HepG2 (cell line): ENCODE measurements around the gene PPP1R27. TPM values are rescaled to one million over a fixed set of nuclear protein-coding genes. Genes with fewer than 3 reads are reported as not detected.

Experiments
- CREM ChIP-seq, 2 experiments: sonication (generic) in 1 of 2; formaldehyde crosslinking in 1 of 2; IDR thresholded peaks; 2 replicates each; pipeline versions ENCODE4 v1.4.0 to v1.6.1; 2016 to 2020; ENCODE audit warnings: antibody characterized with exemption in 1 of 2, mild to moderate bottlenecking in 1 of 2, missing genetic modification reagents in 1 of 2
- FOSL2 ChIP-seq: sonication (generic); formaldehyde crosslinking; IDR thresholded peaks from 2 replicates; pipeline ENCODE4 v1.4.0; 2020; ENCODE audit warnings: missing genetic modification reagents
- FOXA1 ChIP-seq, 2 experiments: fragments of 450-650 bp in 1 of 2; sonication (generic) in 1 of 2; formaldehyde crosslinking in 1 of 2; IDR thresholded peaks; 2 replicates each; pipeline versions ENCODE4 v1.4.0 to v1.6.1; 2016 to 2020; ENCODE audit warnings: missing genetic modification reagents in 1 of 2
- HNRNPL ChIP-seq: fragments of 200-400 bp; formaldehyde crosslinking; IDR thresholded peaks from 2 replicates; pipeline ENCODE4 v1.6.1; 2017; ENCODE audit warnings: mild to moderate bottlenecking, low read depth, low read length
- NFYB ChIP-seq: sonication (generic); formaldehyde crosslinking; IDR thresholded peaks from 2 replicates; pipeline ENCODE4 v1.4.0; 2020; ENCODE audit warnings: missing genetic modification reagents
- SIX4 ChIP-seq: sonication (generic); formaldehyde crosslinking; IDR thresholded peaks from 2 replicates; pipeline ENCODE4 v1.4.0; 2020; ENCODE audit warnings: missing genetic modification reagents
- SMYD3 ChIP-seq: sonication (generic); formaldehyde crosslinking; IDR thresholded peaks from 2 replicates; pipeline ENCODE4 v1.8.1; 2023; ENCODE audit warnings: mild to moderate bottlenecking, missing genetic modification reagents
- SNAPC2 ChIP-seq: sonication (generic); formaldehyde crosslinking; IDR thresholded peaks from 2 replicates; pipeline ENCODE4 v1.8.1; 2022; ENCODE audit warnings: mild to moderate bottlenecking, missing genetic modification reagents
- SOX6 ChIP-seq, 2 experiments: fragments of 450-650 bp in 1 of 2; sonication (generic) in 1 of 2; formaldehyde crosslinking in 1 of 2; IDR thresholded peaks; 2 replicates each; pipeline versions ENCODE4 v1.4.0 to v1.6.1; 2017 to 2020; ENCODE audit warnings: antibody characterized with exemption in 1 of 2, mild to moderate bottlenecking in 1 of 2, missing genetic modification reagents in 1 of 2
- TBX2 ChIP-seq: sonication (generic); formaldehyde crosslinking; IDR thresholded peaks from 2 replicates; pipeline ENCODE4 v1.5.0; 2020; ENCODE audit warnings: missing genetic modification reagents, mild to moderate bottlenecking, borderline replicate concordance
- TCF7 ChIP-seq: sonication (generic); IDR thresholded peaks from 2 replicates; pipeline ENCODE4 v1.6.1; 2016; ENCODE audit warnings: antibody characterized with exemption, low read depth
- ZBTB8A ChIP-seq: sonication (generic); formaldehyde crosslinking; IDR thresholded peaks from 2 replicates; pipeline ENCODE4 v1.4.0; 2020; ENCODE audit warnings: mild to moderate bottlenecking, low read depth, missing genetic modification reagents, borderline replicate concordance
- polyA plus RNA-seq, 8 experiments: library from polyadenylated mRNA; depleted of rRNA in 3 of 8; stranded (reverse) in 7 of 8; unstranded in 1 of 8; fragments of >200 nt; fragmentation: Illumina TruSeq in 4 of 8; extraction: Trizol in 4 of 8; gene quantifications; 2 replicates each; pipeline versions ENCODE4 v1.2.1 to v1.2.3, GENCODE V29; 2011 to 2016; ENCODE audit warnings: low read depth in 4 of 8, missing spikeins in 1 of 8, mixed read lengths in 1 of 8; ENCODE audit not compliant: insufficient read depth in 1 of 8
- total RNA-seq, 5 experiments: library from RNA; depleted of rRNA; stranded (reverse); fragments of >200 nt; fragmentation: Illumina TruSeq; extraction: Trizol; gene quantifications; 2 replicates each; pipeline ENCODE4 v1.2.3, GENCODE V29; 2016; ENCODE audit warnings: low read depth in 1 of 5
- TF ChIP-seq, protein P1 (sequence below): sonication (generic); formaldehyde crosslinking; IDR thresholded peaks from 2 replicates; pipeline ENCODE4 v1.5.0; 2020; ENCODE audit warnings: missing genetic modification reagents
- TF ChIP-seq, protein P2 (sequence below), 2 experiments: sonication (generic) in 1 of 2; formaldehyde crosslinking in 1 of 2; IDR thresholded peaks; 2 replicates each; pipeline versions ENCODE4 v1.4.0 to v1.6.1; 2016 to 2020; ENCODE audit warnings: borderline replicate concordance in 1 of 2, low read depth in 1 of 2, mild to moderate bottlenecking in 1 of 2, missing genetic modification reagents in 1 of 2
- TF ChIP-seq, protein P3 (sequence below), 2 experiments: sonication (generic) in 1 of 2; formaldehyde crosslinking in 1 of 2; IDR thresholded peaks; 2 replicates each; pipeline versions ENCODE4 v1.5.1 to v1.6.1; 2011 to 2020; ENCODE audit warnings: borderline replicate concordance in 1 of 2, low read depth in 1 of 2, low read length in 1 of 2, mild to moderate bottlenecking in 1 of 2, missing genetic modification reagents in 1 of 2, moderate library complexity in 1 of 2
- TF ChIP-seq, protein P4 (sequence below): IDR thresholded peaks from 2 replicates; pipeline ENCODE4 v1.6.1; 2016

Gene PPP1R27
- total and polyA plus RNA-seq, 2 of the 13 experiments (the other 11 are each of a cell fraction or from before 2014, with no cell fraction given), result 0.17 to 1.00 TPM

DNA sequence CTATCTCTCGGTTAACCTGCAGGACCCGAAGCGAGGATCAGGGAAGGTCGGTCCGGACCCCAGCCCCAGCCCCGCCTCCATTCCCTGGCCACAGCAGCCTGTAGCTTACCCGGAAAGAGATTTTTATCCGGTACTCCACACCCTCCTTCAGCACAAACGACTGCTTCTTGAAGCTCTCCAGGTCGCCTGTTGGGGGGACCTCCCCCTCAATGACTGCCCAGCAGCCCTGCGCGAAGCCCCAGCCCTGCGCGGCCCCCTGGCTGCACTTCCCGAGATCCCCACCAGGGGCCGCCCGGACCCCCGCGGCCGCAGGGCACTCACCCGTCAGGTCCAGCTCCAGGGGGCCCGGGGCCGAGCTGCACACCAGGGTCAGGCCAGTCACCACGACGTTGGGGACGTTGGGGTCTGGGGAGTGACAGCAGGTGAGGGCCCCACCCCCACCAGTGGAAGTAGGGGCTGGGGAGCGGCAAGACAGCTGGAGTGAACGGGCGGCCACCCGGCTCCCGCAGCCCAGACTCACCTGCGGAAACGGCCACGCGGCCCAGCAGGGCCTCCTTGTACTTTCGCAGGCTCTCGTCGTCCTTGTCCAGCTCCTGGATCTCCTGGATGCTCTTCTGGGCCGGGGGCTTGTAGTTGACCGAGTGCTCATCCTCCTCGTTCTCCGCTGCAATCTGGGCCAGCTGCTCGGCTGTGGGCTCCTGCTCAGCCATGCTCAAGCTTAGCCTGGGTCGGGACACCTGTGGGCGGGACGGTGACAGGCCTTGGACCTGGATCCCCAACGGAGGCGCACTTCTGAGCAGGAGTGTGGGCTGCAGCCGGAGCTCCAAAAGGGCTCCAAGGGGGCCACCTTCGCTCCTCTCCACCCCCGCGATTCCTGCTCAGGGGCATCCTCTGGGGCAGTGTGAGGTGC, 34.6 kb upstream of the PPP1R27 start (continued):
- TF ChIP-seq, protein P1, sequence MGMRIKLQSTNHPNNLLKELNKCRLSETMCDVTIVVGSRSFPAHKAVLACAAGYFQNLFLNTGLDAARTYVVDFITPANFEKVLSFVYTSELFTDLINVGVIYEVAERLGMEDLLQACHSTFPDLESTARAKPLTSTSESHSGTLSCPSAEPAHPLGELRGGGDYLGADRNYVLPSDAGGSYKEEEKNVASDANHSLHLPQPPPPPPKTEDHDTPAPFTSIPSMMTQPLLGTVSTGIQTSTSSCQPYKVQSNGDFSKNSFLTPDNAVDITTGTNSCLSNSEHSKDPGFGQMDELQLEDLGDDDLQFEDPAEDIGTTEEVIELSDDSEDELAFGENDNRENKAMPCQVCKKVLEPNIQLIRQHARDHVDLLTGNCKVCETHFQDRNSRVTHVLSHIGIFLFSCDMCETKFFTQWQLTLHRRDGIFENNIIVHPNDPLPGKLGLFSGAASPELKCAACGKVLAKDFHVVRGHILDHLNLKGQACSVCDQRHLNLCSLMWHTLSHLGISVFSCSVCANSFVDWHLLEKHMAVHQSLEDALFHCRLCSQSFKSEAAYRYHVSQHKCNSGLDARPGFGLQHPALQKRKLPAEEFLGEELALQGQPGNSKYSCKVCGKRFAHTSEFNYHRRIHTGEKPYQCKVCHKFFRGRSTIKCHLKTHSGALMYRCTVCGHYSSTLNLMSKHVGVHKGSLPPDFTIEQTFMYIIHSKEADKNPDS (CRISPR knock-in tag), result no peak
- no peak for TF ChIP-seq NFYB
- TF ChIP-seq, protein P2, sequence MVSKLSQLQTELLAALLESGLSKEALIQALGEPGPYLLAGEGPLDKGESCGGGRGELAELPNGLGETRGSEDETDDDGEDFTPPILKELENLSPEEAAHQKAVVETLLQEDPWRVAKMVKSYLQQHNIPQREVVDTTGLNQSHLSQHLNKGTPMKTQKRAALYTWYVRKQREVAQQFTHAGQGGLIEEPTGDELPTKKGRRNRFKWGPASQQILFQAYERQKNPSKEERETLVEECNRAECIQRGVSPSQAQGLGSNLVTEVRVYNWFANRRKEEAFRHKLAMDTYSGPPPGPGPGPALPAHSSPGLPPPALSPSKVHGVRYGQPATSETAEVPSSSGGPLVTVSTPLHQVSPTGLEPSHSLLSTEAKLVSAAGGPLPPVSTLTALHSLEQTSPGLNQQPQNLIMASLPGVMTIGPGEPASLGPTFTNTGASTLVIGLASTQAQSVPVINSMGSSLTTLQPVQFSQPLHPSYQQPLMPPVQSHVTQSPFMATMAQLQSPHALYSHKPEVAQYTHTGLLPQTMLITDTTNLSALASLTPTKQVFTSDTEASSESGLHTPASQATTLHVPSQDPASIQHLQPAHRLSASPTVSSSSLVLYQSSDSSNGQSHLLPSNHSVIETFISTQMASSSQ (IDR thresholded peaks at IDR 0.05; ENCODE audit: low read depth), result no peak
- TF ChIP-seq, protein P2 (CRISPR knock-in tag; IDR thresholded peaks at IDR 0.05; ENCODE audit: borderline replicate concordance), result no peak
- no peak for TF ChIP-seq SOX6 (IDR thresholded peaks at IDR 0.05)
- TF ChIP-seq SOX6 (CRISPR knock-in tag; IDR thresholded peaks at IDR 0.05), result peak; percentile 55
- TF ChIP-seq CREM (IDR thresholded peaks at IDR 0.05), result no peak; the same call in 1 of the 2 replicates
- no peak for TF ChIP-seq CREM (CRISPR knock-in tag; IDR thresholded peaks at IDR 0.05)
- TF ChIP-seq, protein P3, sequence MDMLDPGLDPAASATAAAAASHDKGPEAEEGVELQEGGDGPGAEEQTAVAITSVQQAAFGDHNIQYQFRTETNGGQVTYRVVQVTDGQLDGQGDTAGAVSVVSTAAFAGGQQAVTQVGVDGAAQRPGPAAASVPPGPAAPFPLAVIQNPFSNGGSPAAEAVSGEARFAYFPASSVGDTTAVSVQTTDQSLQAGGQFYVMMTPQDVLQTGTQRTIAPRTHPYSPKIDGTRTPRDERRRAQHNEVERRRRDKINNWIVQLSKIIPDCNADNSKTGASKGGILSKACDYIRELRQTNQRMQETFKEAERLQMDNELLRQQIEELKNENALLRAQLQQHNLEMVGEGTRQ (IDR thresholded peaks at IDR 0.05; ENCODE audit: low read depth, low read length), result no peak
- TF ChIP-seq, protein P3 (CRISPR knock-in tag; IDR thresholded peaks at IDR 0.05; ENCODE audit: borderline replicate concordance), result no peak
- no peak; the same call in 1 of the 2 replicates for TF ChIP-seq FOSL2 (CRISPR knock-in tag)
- TF ChIP-seq TCF7, result no peak
- peak; percentile 47; the same call in 1 of the 2 replicates for TF ChIP-seq HNRNPL
- TF ChIP-seq TBX2 (CRISPR knock-in tag), result 0 out of 2 replicates have a peak, but pooled peaks have one; percentile 21
- TF ChIP-seq SNAPC2 (CRISPR knock-in tag), result 0 out of 2 replicates have a peak, but pooled peaks have one; percentile 64
- TF ChIP-seq FOXA1 (IDR thresholded peaks at IDR 0.05), result no peak
- TF ChIP-seq FOXA1 (CRISPR knock-in tag; IDR thresholded peaks at IDR 0.05), result no peak
- TF ChIP-seq, protein P4, sequence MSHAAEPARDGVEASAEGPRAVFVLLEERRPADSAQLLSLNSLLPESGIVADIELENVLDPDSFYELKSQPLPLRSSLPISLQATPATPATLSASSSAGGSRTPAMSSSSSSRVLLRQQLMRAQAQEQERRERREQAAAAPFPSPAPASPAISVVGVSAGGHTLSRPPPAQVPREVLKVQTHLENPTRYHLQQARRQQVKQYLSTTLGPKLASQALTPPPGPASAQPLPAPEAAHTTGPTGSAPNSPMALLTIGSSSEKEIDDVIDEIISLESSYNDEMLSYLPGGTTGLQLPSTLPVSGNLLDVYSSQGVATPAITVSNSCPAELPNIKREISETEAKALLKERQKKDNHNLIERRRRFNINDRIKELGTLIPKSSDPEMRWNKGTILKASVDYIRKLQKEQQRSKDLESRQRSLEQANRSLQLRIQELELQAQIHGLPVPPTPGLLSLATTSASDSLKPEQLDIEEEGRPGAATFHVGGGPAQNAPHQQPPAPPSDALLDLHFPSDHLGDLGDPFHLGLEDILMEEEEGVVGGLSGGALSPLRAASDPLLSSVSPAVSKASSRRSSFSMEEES (CRISPR knock-in tag), result no peak
- peak; percentile 93; the same call in 1 of the 2 replicates for TF ChIP-seq SMYD3 (CRISPR knock-in tag)
- TF ChIP-seq SIX4, result no peak
- no peak for TF ChIP-seq ZBTB8A
